Measurements from ENCODE around the gene ZFYVE26. TPM values are rescaled to one million over a fixed set of nuclear protein-coding genes. Genes with fewer than 3 reads are reported as not detected.
A peak's percentile ranks its signal among the peaks of the same experiment; 100 is the strongest.

ZFYVE26 gene
- total and polyA plus RNA-seq, 10 of the 15 experiments (the other 5 are each of a cell fraction or from before 2014, with no cell fraction given), result 1.00 to 25.6 (median 12.0) TPM

DNA sequence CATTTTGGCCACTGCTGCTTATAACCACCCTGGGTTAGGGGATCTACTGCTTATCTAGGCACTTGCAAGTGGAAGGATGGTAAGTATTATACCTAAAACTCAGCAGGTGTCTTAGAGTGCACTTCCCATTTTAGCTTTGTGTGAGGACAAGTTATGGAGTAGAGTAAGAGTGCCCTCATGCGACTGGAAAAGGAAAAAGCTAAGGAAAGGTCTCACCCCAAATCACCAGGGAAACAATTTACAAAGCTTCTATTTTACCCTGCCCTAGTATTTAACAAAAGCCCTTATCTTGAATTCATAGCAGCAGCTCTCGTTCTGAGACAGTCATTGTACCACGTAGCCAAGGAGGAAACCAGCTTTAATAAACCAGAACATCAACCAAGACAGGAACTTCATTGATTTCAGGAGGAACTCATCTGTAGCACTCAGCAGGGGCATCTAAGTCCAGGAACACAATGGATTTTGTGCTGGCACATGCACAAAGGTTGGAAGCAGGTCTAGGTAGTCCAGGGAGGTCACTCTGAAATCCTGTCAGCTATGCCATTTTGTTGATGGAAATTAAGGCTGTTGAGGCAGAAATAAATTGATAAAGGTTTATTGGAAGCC, 111.8 kb downstream of the ZFYVE26 start (continued):
- TF ChIP-seq, protein P1, sequence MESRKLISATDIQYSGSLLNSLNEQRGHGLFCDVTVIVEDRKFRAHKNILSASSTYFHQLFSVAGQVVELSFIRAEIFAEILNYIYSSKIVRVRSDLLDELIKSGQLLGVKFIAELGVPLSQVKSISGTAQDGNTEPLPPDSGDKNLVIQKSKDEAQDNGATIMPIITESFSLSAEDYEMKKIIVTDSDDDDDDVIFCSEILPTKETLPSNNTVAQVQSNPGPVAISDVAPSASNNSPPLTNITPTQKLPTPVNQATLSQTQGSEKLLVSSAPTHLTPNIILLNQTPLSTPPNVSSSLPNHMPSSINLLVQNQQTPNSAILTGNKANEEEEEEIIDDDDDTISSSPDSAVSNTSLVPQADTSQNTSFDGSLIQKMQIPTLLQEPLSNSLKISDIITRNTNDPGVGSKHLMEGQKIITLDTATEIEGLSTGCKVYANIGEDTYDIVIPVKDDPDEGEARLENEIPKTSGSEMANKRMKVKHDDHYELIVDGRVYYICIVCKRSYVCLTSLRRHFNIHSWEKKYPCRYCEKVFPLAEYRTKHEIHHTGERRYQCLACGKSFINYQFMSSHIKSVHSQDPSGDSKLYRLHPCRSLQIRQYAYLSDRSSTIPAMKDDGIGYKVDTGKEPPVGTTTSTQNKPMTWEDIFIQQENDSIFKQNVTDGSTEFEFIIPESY (IDR thresholded peaks at IDR 0.05), result 0 out of 2 replicates have a peak, but pooled peaks have one; percentile 20
- TF ChIP-seq, protein P2, sequence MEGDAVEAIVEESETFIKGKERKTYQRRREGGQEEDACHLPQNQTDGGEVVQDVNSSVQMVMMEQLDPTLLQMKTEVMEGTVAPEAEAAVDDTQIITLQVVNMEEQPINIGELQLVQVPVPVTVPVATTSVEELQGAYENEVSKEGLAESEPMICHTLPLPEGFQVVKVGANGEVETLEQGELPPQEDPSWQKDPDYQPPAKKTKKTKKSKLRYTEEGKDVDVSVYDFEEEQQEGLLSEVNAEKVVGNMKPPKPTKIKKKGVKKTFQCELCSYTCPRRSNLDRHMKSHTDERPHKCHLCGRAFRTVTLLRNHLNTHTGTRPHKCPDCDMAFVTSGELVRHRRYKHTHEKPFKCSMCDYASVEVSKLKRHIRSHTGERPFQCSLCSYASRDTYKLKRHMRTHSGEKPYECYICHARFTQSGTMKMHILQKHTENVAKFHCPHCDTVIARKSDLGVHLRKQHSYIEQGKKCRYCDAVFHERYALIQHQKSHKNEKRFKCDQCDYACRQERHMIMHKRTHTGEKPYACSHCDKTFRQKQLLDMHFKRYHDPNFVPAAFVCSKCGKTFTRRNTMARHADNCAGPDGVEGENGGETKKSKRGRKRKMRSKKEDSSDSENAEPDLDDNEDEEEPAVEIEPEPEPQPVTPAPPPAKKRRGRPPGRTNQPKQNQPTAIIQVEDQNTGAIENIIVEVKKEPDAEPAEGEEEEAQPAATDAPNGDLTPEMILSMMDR (IDR thresholded peaks at IDR 0.05 in 2 of 3, conservative IDR thresholded peaks at IDR 0.05 in 1 of 3; ENCODE audit: control insufficient read depth in 2 of 3, extremely low read depth in 1 of 3, insufficient read depth in 1 of 3, low read depth in 3 of 3, low read length in 3 of 3), result peak; percentile 70 to 89 (median 77)
- TF ChIP-seq IRF4 (IDR thresholded peaks at IDR 0.05; ENCODE audit: low read depth, low read length) (no peak), ATF2 (IDR thresholded peaks at IDR 0.05; ENCODE audit: low read length) (no peak), NBN (IDR thresholded peaks at IDR 0.05) (0 out of 2 replicates have a peak, but pooled peaks have one; percentile 39), REST (IDR thresholded peaks at IDR 0.05; ENCODE audit: low read depth, low read length) (no peak), KLF5 (IDR thresholded peaks at IDR 0.05; ENCODE audit: partially characterized antibody) (no peak), RAD21 (IDR thresholded peaks at IDR 0.05; ENCODE audit: insufficient read depth, low read depth, low read length) (peak; percentile 94), NFIC (IDR thresholded peaks at IDR 0.05; ENCODE audit: low read depth, low read length) (no peak), BCLAF1 (IDR thresholded peaks at IDR 0.05) (no peak), E2F4 (IDR thresholded peaks at IDR 0.05; ENCODE audit: low read depth, low read length) (no peak), ZNF207 (IDR thresholded peaks at IDR 0.05; ENCODE audit: borderline replicate concordance) (0 out of 2 replicates have a peak, but pooled peaks have one; percentile 71)

All from GM12878 (cell line).